Retinal pigment epithelial cell (primary cell): ENCODE measurements around the gene ENO2.
"Not testable (repeated sequence)": the region's sequence is repeated elsewhere in the genome, so short reads cannot be mapped to it uniquely, and the experiment has no call there.

Experiments used
- DNase-seq: peaks from one replicate; pipeline ENCODE4 v3.0.0-alpha.2; 2010; ENCODE audit warnings: low read depth
- H3K4me3 ChIP-seq: 2 replicates; pipeline ENCODE4 v1.5.1; 2011; ENCODE audit warnings: mild to moderate bottlenecking, low read length, control low read depth, moderate library complexity
- CTCF ChIP-seq: conservative IDR thresholded peaks from 2 replicates; pipeline ENCODE4 v1.5.1; 2011; ENCODE audit warnings: low read depth, low read length, control low read depth, inconsistent platforms

ENO2 gene

GRCh38 chr12:6902448-6902847 lies 11.9 kb upstream of the ENO2 start:
- H3K4me3 ChIP-seq = no peak overlapping the region
- no peak for DNase-seq
- TF ChIP-seq CTCF = no peak

- H3K4me3 ChIP-seq = no peak overlapping the region
- TF ChIP-seq CTCF = no peak
- DNase-seq = no peak
Observed at GRCh38 chr12:6903722-6904121, 10.7 kb upstream of the ENO2 start.

- DNase-seq = peak; percentile 81
- no peak for TF ChIP-seq CTCF
- H3K4me3 ChIP-seq = peak within 1 kb of the TSS; percentile 71
Observed at GRCh38 chr12:6904280-6905276, 9.8 kb upstream of the ENO2 start, which contains the start of gene LRRC23. Gene LRRC23 (plus strand): TSS chr12:6904822. CDS start chr12:6905634, 812 bp downstream.

GRCh38 chr12:6905414-6906040 lies 8.9 kb upstream of the ENO2 start:
- H3K4me3 ChIP-seq = peak overlapping the region; percentile 71
- no peak for DNase-seq
- TF ChIP-seq CTCF = no peak

GRCh38 chr12:6908141-6908540 lies 6.2 kb upstream of the ENO2 start:
- DNase-seq, H3K4me3 ChIP-seq: not testable (repeated sequence)

GRCh38 chr12:6909421-6910145 lies 4.8 kb upstream of the ENO2 start:
- H3K4me3 ChIP-seq = no peak overlapping the region
- DNase-seq = no peak
- no peak for TF ChIP-seq CTCF
